Activated naive CD8-positive, alpha-beta T cell treated with anti-CD3 and anti-CD28 coated beads, Interleukin-2, amount 50 U/mL, for 16 hours (primary cell): ENCODE results near the gene TRIM31.

Experiments
- DNase-seq: peaks from one replicate; pipeline ENCODE4 v3.0.0-alpha.2; 2020; ENCODE audit warnings: low read depth, low spot score

The TRIM31 gene

DNA sequence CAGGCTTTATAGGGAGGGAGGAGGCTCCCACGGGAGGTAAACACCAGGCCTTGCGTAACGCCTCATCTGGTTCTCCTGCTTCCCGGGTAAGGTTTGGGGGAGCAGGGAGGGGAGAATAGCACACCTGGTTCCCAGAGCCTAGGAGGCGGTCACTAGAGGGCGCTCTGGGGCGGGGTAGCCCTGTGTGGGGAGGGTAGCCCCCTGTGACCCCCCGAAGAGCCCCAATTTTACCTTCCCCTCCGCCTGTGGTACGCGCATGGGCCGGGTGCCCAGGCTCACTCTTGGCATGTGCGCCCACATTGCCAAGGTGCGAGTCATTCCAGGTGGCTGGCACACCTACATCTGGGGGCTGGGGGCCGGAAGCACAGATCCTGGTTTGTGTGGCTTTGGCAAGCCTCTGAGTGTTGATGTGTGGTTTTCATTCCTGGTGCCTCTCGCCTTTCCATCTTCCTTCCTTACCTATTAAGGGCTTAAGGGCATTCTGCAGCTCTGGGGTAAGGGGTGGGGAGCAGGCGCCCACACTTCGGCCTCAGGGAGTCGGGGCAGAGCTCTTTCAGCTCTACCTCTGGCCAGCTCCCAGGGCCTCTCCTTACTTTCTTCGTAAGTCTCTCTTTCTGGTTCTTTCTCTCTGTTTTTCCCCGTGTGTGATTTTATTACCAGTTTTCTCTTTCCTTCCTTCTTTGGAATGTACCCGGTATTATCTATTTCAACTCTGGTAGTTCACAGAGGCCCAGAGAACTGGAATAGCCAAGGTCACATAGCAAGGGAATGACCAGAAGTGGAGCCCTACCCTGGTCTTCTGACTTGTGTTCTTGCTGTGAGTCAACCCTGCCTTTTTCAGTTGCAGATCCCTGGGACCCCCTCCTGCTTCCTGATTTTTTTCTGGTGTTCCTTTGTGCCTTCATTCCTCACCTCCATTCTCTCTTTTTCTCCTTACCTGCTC lies 36.8 kb downstream of the TRIM31 start:
- no peak for DNase-seq

DNA sequence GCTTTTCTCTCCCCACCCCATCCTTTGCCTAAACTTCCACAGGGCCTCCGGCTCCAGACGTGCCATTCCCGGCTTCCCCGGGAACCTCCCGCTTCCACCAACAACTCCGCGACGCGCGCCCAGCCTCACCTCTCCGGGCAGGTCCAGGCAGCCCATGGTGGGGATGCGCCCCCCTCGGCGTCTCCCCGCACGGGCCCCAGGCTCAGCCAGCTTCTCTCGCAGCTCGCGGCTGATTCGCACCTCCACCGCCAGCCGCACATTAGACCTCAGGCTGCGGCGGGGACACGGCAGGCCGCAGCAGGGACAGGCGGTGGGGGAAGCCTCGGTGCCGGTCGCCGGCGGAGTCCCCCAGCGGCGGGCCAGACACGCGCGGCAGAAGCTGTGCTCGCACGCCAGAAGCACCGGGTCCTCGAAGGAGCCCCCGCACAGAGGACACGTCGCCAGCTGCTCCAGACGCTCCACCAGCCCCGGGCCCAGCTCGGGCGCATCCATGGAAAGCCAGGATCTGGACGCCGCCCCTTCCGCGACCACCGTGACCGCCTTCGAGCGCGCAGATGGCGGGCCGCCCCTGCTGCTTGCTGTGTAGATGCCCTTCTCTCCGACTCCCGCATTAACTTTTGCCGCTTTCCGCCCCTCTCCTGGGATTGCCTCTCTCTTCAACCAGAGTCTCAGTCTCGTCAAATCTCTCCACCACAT lies 37.6 kb downstream of the TRIM31 start, which contains the start of gene RNF39:
Gene RNF39 (minus strand): TSS at position 676 of the 696 bp plus-strand sequence. CDS start 184 bp downstream, at position 492.
- DNase-seq, result no peak

DNA sequence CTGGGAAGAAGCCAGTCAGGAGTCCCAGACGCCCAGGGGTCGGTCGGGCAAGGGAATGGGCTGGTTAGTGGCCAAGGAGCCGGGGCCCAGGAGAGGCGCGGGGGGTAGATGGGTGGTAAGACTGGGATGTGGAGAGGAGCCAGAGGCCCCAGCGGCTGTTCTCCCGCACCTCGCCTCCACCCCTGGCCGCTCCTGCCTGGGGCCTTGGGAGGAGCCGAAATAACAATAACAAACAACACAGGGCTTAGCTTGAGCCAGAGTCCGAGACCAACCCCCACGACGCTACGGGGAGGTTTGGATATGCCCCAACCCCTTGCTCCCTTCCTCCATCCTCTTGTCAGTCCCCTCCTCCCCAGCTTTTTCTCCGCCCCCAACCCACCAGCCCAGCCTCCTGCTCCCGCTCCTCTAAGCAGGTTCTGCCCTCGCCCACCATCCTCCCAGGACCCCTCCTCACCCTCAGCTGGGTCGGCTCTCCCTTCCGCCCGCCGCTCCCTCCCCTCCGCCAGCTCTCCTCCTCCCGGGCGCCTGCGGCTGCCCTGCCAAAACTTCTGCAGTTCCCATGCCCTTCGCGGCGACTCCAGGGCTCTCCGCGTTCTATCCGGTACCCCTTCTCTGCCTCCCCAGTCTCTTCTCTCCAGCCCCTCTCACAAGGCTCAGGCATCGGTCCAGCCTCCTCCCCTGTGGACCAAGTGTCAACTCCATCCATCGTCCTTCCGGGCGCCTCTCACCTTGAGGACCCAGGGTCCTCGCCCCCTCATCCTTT lies 38.4 kb downstream of the TRIM31 start:
- DNase-seq, result no peak

DNA sequence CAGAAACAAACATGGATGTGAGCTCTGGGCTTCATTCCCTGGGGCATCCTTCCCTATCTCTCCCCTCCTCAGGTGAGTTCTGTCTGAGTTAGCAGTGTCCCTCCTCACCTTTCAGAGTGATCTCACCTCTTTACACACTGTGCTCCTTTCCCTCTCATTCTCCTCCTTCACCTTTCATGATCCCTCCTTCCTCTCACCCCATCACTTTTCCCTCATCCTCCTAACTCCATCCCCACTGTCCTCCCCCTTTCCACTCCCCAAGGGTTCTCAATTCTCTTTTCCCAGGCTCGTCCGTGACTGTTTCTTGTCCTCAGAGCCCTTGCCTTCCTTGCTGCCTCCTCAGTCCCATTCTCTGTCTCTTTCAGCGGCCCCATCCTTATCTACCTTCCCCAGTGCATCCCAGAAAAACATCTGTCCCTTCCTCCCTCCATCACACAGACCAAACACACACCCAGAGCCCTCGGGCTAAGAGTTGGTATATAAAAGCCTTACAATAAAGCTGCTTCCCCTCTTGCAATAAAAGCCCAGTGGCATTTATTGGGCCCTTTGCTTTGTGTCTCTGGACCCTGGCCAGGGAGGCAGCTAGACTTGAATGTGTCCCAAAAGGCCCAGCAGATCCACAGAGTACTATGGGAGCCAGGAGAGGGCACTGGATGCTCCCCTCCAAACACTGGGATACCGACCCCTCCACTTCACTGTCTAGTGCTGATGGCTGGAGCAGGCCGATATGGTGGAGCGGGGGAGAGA lies 39.2 kb downstream of the TRIM31 start:
- DNase-seq, result no peak

DNA sequence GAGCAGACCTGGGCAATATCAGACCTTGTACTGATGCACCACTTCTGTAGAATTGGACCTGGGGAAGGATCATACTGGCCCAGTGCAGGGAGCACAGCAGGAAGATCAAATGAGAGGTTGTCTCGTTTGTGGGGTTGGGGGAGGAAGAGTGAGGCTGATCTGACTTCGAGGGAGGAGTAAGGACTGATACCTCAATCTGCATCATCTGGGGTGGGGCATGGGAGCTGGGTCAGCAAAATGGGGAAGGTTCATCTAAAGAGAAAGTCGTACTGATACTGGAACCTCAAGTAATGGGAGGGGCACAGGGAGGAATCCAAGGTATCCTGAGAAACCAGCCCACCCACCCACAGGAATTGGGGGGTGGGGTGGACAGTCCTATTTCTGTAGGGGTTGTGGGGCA lies 41.0 kb downstream of the TRIM31 start:
- DNase-seq, result no peak

DNA sequence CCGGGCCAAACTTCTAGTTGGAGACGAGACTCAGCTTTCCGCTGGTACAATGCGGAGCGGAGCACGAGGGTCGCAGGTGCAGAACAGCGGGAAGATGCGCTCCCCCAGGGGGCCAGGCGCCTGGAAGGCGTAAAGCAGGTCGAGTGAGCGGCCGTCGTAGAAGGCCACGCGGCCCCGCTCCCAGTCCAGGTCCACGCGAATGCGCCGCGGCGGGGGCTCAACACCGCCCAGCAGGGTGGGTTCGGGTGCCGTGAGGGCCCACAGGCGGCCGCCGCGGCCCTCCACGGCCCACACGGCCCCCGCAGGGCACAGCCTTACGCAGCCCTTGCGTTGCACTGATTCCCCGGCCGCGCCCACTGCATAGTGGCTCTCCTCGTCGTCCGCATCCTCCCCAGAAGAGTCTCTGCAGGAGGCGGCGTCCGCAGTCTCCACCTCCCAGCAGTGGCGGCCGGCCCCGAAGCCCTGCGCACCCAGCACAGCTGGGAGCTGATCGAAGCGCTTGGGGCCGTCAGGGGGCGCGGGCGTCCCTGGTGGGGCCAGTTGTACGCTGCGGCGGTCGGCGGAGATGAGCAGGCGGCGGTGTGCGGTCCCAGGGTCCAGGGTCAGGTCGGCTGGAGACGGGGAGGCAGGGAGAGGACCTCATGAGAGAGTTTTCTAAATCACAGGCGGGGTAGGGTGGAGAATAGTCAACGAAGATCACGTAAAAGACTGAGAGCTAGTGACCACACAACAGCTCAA lies 41.6 kb downstream of the TRIM31 start:
- no peak for DNase-seq

DNA sequence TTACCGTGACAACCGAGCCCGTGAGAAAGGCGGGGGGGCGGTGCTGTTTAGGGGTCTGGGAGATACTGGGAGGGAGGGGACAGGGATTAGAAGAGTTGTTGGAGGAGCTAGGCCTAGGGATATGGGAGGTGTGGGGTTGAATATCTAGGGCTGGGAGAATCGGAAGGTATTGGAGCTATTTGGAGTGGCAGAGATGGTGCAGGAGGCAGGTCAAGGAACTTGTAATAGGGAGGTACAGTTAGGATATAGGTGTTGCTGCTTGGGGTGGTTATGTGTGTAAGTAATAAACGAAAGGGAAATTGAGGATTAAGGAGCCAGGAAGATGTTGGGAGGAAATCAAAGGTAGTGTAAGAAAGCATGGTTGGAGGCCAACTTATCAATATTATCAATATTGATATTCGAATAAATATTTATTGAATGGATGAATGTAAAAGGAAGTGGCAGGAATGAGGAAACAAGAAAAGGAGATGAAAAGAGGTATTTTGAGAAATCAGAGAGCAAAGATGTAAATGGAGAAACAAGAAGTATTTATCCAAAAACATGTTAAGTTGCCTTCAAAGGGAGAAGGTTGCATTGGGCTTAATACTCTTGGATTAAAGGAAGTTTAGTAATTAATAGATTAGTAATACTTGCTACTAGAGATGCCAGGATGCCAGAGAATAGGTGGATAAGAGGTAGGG lies 45.3 kb downstream of the TRIM31 start:
- DNase-seq, result peak; percentile 37

DNA sequence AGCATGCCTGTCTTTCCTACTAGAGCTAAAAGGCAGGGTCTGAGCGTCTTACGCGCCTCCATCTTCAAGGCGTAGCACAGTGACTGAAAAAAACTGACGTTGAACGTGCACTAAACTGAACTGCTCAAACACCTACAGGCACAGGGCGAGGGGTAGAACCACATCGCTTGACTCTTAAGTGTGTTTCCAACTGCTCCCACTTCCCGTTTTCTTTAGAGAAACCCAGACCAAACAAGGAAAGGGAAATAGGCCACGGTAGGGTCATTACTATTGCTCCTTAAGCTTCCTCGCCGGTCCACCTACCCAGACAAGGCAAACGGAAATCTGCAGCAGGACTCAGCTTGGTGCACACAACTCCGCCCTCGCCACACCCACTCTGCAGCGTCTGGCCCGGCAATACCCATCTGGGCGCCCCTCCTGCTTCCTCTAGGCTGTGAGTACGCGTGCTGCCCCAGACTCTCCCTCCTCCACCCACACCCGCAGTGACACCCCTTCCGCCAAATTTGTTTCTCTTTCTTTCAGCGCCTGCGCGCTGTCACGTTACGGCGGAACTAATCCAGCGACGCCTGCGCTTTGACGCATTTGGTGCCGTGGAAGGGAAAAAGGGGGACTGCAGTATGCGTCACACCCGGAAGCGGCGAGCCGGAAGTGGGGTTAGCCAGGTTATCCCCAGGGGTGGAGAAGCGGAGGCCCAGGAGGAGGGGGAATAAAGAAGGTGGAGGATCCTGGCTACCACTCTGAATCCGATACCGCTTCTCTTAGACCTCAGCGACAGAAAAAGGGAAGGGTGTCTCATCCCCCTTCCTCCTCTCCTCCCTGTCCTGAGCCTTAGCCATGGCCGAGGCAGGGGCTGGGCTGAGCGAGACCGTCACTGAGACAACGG lies 46.1 kb downstream of the TRIM31 start, which contains the start of gene PPP1R11:
Gene PPP1R11 (plus strand): TSS at position 622 of the 883 bp plus-strand sequence. CDS start 213 bp downstream, at position 835.
- DNase-seq, result peak; percentile 98

DNA sequence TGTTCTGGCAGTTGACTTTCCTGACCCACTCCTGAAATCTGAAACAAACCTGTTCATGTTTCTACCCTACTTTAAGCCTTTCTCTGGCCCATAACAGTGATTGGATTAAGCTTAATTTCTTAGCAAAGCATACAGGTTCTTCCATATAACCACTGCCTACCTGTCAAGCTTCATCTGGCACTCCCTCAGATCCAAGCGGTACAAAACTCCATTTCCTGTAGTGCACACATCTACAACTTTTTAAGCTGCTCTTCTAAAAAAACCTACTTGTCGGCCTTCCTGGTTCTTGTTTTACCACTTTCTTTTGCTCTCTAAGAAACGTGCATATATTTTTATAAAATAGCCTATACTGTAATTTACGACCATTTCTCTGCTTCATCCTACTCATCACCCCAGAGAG lies 46.8 kb downstream of the TRIM31 start:
- no peak for DNase-seq

DNA sequence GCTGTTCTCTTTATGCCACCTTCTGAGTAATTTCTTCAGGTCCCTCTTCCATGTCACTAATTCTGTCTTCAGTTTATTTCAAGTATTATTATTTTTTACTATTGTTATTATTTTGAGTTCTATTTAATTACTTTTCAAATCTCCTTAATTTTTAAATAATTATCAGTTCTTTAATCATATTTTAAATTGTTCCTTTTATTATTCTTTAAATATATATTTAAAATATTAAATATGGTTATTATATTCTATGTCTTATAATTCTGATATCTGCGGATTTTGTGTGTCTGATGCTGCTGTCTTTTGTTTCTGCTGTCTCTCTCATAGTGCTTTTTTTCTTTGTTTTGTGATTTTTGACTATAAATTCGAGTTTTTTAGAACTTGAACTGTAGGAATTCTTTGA lies 49.6 kb downstream of the TRIM31 start:
- no peak for DNase-seq

DNA sequence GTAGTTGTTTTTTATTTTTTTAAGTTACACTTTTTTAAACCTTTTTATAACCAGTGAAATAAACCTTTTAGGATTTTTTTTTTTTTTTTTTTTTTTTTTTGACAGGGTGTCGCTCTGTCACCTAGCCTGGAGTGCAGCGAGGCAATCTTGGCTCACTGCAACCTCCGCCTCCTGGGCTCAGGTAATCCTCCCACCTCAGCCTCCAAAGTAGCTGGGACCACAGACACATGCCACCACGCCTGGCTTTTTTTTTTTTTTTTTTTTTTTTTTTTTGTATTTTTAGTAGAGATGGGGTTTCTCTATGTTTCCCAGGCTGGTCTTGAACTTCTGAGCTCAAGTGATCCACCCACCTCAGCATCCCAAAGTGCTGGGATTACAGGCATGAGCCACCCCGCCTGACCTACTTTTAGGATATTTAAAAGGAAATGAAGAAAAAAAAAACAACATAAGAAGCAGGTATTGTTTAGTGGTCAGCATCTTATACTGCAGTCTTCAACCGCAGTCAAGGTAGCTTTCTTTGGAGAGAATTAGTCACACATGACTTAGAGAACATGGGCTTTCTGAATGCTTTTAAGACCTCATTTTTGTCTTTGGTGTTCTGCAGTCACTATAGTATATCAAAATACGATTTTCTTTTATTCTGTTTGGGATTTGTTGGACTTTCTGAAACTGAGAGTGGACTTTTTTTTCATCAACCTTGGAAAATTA lies 50.3 kb downstream of the TRIM31 start:
- DNase-seq, result no peak

DNA sequence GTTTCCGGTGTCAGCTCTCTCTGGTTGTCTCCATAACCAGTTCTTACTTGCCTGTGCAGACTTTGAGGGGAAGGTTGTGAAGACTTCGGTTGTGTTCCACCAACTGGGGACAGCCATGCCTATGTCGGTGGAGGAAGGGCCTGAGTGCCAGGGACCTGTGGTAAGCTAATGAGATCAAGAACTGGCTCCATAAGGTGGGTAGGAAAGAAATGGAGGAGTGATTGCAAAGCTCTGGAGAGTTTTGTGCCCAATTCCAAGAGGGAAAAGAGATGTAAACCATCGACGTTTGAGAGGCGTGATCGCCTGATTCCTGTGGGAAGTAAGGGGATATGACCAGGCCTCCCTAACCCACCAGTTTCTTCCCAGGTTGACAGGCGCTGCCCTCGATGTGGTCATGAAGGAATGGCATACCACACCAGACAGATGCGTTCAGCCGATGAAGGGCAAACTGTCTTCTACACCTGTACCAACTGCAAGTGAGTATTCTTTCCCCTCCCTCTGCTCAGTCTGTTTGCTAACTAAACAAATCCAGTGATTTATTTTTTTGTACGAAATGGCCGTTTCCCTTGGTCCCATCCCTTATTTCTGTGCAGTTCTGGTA lies 50.9 kb downstream of the TRIM31 start:
- DNase-seq, result no peak

DNA sequence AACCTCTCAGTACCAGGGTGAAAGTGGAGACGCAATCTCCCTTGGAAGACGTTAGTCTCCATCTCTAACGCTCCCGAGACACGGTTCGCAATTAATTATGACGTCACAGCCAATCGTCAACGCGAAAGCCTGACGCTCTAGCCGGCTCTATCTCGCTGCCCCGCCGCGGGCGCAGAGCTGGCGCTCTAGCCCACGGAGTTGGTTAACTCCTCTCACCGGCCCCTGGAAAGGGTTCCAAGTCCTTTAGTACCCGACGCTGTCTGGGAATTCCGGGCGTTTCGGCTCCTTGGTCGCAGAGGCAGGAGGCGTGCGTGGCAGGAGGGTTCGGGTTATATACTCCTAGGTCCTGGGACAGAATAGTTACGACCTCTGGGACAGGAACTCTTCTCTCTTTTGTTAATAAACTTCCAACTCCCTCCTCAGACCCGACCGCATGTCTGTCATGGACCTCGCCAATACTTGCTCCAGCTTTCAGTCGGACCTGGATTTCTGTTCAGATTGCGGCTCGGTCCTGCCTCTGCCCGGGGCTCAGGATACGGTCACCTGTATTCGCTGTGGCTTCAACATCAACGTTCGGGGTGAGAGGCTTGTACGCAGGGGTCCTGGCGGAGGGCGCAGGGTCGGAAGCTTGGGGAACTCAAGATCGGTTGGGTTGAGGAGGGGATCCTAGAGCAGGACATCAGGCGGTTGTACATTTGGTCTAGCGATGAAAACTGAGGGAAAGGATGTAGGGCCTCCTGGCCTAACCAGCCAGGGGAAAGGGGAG lies 51.6 kb downstream of the TRIM31 start, which contains the start of gene POLR1H:
Gene POLR1H (plus strand): TSS at position 174 of the 766 bp plus-strand sequence. CDS start 260 bp downstream, at position 434.
- DNase-seq, result peak; percentile 69

DNA sequence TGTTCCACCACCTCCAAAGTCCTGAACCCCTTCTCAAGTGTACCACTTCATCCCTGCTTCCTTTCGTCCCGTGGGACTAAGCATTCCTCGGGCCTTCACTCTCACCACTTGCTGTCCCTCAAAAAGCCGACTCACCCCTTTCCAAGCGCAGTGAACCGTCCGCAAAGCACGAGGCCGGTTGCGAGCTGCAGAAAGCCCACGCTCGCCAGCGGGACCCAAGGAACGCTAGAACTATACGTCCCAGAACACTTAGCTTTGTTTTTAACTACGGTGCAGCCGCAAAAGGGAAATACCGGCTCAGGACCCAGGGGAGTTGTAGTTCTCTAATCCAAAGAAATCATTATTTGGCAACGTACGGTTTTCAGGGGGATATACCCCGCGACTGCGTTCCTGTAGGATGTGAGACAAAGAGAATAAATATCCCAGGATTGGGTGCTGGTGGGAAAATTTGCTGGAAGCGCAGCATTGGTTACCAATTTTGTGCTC lies 52.2 kb downstream of the TRIM31 start:
- DNase-seq, result no peak

DNA sequence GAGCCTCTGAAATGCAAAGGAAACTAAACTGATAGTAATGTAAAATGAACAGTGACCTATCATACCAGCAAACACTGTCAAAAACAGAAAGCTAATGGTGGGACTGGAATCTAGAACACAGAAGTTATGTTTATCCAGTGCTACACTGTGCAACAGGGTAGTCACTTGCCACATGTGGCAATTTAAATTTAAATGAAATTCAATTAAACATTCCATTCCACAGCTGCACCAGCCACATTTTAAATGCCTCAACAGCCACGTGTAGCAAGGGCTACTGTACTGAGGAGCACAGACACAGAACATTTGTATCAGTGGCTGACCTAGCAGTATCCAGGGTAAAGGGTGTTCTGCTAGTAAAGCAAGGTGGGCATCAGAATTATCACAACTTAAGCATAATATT lies 57.4 kb downstream of the TRIM31 start:
- DNase-seq, result no peak

DNA sequence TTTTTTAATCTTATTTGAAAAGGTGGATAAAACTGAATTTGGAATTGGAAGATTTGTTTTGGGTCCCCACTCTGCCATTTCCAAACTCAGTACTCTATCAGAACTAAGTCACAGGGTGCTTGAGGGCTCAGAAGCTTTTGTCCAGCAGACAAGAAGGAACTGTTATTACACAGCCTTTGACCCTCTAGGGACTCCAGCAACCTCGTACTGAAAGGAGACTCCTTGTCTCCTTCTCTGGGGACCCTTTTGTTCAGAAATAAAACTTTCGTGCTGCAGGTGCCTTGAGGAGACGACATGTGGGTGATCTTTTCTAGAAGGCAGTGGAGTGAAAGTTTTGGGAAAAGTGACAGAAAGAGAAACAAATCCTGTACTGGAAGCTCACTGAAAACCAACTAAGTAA lies 59.2 kb downstream of the TRIM31 start:
- DNase-seq, result no peak
